CMK (cell line): Measurements from ENCODE around the gene NACC1.
"Not testable (repeated sequence)": the region's sequence is repeated elsewhere in the genome, so short reads cannot be mapped to it uniquely, and the experiment has no call there.

Experiments
- DNase-seq: peaks from one replicate; pipeline ENCODE4 v3.0.0-alpha.2; 2010; ENCODE audit warnings: low read depth

Gene NACC1

DNA sequence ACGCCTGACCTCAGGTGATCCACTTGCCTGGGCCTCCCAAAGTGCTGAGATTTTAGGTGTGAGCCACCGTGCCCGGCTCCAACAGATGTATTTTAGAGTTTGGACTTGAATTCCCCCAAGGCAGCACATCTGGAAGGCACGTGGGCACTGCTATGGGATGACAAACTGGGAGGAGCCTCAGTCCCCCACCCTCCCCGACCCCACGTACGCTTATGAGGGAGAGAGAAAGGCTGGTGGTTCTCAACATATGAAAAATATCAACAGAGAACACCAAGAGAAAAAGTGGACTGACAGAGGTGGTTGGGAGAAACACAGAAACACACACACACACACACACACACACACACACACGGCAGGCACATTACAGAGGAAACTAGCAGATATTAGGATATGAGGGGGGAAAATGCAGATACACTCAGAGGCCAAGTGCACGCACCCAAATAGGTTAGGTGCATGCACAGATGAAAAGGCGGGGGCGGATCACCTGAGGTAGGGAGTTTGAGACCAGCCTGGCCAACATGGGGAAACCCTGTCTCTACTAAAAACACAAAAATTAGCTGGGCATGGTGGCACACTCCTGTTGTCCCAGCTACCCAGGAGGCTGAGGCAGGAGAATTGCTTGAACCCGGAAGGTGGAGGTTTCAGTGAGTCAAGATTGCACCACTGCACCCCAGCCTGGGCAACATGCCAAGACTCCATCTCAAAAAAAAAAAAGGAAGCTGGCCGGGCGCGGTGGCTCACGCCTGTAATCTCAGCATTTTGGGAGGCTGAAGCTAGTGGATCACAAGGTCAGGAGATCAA, 28.9 kb downstream of the NACC1 start:
- DNase-seq, result no peak

DNA sequence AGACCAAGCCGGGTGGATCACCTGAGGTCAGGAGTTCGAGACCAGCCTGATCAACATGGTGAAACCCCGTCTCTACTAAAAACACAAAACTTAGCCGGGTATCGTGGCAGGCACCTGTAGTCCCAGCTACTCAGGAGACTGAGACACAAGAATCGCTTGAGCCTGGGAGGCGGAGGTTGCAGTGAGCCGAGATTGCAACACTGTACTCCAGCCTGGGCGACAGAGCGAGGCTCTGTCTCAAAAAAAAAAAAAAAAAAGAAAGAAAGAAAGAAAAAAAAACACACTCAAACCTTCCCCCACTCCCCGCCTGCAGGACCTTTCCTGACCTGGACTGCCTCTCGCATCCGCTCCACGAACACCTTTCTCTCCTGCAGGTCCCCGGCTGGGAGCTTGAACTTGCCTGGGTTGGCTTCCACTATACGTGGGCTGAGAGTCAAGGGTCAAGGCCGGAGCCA, 31.1 kb downstream of the NACC1 start:
- DNase-seq, result not testable (repeated sequence)

DNA sequence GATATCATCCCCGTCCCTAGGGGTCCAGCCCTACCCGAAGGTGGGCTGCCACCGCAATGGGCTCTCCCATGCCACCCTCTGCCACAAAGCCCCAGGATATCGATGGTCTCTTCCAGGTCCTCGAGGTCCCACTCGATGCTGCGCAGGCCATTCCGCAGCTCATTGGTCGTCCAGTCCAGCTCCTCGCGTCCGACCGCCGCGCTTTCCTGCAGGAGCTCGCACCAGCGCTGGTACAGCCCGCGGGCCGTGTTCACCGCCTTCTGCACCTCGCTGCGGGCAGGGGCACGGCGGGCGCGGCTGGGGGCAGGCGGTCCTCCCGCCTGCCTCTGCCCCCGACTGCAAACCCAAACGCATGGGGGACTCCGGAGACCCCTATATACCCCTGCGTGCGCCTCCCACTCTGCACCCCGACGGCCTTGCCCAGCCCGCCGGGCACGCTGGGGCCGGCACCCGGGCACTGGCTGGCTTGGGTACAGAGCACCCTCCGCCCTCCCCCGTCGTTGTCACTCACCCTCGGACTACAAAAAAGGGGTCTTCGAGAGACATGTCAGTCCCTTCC, 31.6 kb downstream of the NACC1 start:
- peak; percentile 45 for DNase-seq

DNA sequence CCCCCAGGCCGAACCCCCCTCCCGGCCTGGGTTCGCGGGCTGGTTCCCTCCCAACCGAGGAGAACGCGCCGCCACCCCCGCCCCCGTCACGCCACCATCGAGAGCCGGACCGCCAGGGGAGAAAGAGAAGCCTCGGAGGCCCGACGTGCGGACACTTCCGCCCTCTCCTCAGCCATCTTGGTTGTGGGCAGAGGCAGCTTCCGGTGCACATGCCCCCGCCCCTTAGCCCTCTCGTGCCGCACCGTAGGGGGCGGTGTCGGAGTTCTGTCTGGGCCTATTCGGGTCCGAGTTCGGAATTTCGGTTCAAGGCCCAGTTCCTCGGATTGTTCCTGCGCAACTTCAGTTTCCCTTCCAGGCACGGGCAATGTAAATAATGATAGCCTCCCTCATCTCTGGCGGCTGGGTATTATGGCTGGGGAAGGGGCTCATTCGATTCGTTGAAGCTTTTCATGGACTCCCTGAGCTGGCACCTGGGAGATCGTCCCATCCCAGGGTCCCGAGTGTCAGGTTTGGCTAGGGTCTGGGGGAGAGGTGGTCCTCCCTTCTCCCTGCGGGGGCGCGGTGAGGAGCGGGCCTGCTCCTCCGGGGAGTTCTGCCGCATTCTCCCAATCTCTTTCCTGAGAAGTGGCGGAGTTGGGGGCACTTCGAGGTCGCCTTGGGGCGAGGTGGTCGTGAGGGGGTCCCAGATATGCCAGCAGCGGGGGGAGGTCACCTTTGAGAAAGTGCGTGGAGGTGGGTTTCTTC, 32.3 kb downstream of the NACC1 start, which contains the start of the genes IER2 and STX10:
TSS of gene IER2 (plus strand) at position 225 of the 744 bp plus-strand sequence. CDS start 2,776 bp downstream, outside the sequence.
TSS of gene STX10 (minus strand) at position 189 of the 744 bp plus-strand sequence. CDS start 202 bp downstream, outside the sequence.
- peak; percentile 87 for DNase-seq

DNA sequence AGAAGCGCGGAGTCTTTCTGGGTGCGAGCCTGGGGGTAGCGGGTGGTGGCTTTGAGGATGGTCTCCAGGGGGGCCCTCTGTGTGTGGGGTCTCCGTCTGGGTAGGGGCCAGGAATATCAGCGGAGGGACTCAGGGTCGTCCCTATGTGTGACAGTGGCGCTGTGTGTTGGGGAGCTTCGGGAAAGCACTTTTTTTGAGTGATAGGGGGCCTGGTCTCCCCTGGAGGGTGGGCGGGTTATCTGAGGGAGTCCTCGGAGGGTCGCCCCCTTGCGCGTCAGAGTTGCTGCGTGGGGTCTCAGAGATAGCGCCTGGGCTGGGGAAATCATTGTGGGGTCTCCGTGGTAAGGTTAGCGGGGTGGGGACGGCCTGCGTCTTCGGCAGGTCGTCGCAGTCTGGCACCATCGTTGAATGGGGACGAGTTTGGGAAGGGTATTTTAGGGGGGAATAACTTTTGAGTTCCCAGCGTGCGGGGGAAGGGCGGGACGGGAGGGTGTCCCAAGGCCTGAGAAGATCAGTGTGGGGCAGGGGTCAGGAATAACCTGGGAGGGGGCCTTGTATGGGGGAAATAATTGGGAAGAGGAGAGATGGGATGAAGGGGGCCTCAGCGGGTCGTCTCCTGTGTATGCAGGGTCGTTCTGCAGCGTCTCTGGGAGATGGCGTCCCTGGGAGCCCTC, 33.0 kb downstream of the NACC1 start:
- DNase-seq, result no peak

- peak; percentile 90 for DNase-seq
Measured at GRCh38 chr19:13151605-13152355, 33.7 kb downstream of the NACC1 start.

DNA sequence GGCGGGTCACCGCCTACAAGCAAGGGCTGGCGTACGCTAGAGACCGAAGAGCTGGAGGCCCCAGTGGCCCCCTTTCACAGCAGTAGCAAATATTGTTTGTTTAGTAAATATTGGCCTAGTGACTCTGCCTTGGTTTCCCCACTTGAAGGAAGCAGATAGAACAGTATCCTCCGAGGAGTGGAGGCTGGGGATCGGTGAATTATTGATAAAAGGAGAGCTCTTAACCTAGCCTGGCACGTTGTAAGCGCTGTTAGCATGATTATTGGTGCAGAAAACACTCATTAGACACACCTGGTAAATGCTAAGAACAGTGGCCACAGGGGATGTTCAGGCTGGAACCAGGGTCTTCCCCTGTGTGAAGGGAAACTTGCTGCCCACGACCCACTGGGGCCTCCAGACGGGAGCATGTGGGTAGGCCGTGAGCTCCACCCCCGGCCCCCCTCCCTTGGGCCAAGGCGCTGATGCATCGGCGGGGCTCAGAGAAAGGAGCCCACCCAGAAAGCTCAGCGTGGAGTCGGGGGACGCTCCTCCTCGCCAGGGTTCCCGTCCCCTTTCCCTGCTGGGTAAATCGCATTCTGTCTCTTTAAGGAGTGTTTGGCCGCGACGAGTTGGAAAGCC, 34.4 kb downstream of the NACC1 start:
- DNase-seq, result no peak

DNA sequence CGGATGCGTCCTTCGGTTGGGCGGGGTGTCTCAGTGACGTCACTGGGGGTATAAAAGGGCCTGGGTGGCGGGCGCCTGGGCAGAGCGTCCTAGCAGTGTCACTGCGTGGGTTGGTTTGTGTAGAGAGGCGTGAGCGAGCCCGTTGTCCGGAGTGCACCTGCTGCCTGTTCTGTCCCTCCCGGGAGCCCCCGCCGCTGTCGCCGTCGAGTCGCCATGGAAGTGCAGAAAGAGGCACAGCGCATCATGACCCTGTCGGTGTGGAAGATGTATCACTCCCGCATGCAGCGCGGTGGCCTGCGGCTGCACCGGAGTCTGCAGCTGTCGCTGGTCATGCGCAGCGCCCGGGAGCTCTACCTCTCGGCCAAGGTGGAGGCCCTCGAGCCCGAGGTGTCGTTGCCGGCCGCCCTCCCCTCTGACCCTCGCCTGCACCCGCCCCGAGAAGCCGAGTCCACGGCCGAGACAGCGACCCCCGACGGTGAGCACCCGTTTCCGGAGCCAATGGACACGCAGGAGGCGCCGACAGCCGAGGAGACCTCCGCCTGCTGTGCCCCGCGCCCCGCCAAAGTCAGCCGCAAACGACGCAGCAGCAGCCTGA, 35.0 kb downstream of the NACC1 start:
- peak; percentile 97 for DNase-seq

DNA sequence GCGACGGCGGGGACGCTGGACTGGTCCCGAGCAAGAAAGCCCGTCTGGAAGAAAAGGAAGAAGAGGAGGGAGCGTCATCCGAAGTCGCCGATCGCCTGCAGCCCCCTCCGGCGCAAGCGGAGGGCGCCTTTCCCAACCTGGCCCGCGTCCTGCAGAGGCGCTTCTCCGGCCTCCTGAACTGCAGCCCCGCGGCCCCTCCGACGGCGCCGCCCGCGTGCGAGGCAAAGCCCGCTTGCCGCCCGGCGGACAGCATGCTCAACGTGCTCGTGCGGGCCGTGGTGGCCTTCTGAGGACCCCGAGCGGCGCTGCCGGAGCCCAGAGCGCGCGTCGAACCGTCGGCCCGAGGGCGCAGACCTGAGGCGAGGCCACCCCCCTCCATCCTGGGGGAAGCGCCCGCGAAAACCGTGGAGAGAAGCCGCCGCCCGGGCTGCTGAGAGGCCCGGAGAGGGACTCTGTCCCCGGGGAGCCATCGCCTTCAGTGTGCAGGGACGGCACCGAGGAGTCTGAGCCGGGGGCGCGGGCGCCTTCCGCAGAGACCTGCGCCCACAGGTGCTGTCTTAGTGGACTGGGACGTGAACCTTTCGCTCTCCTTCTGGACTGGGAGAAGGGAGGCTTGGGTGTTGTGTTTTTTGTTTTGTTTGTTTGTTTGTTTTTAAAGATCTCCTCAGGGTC, 35.6 kb downstream of the NACC1 start:
- DNase-seq, result no peak

GRCh38 chr19:13154241-13154778, 36.2 kb downstream of the NACC1 start:
- peak; percentile 42 for DNase-seq

DNA sequence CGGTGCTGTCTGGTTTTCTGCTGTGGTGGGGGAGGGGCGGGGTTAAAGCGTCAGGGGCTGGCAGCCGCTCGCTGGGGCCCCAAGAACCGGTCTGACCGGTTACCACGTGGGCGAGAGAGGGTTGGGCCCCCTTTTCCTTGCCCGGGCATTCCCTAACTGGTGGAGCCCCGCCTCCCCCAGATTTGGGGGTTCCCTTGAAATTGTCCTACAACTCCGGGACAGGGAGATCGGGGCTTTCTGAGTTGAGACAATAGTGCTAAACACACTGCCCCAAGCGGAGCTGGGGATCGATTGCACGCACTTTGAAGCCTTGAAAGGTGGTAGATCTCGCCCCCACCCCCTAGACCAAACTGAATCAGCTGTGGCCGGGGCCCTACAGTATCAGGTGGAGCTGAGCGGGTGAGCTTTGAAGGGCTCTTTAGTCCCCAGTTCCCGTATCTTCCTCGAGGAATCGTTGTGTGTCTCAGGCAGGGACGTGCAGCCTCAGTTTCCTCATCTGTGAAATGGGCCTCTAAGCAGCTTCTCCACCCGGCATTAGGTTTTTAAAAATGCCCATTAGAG, 36.9 kb downstream of the NACC1 start:
- DNase-seq, result peak; percentile 52

GRCh38 chr19:13155472-13156359, 37.7 kb downstream of the NACC1 start:
- peak; percentile 86 for DNase-seq

DNA sequence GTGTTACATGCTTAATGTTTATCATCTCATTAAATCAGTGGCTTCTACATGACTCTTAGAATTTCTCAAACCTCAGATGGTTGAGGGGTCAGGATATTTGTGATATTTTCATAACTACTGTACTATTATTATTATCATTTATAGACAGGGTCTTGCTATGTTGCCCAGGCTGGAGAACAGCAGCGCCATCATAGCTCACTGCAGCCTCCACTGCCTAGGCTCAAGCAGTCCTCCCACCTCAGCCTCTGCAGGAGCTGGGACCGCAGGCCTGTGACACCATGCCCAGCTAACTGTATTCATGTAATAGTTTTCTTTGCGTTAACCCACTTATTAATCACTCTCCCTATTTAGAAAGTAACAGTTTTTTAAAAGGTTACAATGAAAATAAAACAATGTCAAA, 41.6 kb downstream of the NACC1 start:
- no peak for DNase-seq

GRCh38 chr19:13160557-13160956, 42.5 kb downstream of the NACC1 start:
- no peak for DNase-seq

DNA sequence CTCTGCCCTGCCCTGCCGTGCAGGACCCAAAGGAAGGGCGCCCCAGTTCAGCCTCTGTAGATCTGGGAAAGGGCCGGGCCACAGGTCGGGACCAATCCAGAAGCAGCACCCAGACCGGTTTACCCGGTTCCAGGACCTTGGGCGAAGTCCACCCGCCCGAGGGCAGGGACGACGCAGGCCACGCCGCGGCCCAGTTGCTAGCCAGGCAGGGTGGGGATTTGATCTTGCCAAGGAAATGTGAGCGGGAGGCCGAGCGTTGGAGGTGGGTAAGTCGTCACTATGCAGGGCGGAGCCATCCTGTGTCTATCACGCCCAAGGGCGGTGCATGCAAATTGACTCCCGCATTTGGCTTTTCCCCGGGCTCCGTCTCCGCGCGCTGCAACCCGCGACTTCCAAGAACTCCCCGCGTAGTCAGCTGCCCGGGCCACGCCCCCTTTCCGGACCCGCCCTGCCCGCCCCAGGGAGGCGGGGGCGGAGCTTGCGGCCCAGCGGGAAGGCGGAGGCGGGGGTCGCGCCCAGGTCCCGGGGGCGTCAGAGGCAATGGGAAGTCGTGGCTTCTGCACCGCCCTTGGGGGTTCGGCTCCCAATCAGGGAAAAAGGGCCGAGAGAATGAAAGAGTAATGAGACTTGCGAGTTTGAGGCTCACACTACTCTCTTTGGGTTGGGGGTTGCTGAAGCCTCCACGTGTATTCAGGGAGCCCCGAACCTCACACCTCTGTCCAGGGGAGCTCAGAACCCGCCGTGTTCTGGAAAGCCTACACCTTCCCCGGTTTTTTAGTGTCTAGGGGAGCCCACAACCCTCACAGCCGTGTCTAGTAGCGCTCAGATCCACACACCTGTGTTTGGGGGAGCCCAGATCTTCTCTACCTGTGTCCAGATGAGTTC, 44.9 kb downstream of the NACC1 start:
- DNase-seq, result peak; percentile 98

- peak; percentile 46 for DNase-seq
Measured at GRCh38 chr19:13163609-13164342, 45.7 kb downstream of the NACC1 start.
